ENCODE measurements around the gene SIN3B. TPM values are rescaled to one million over a fixed set of nuclear protein-coding genes. Genes with fewer than 3 reads are reported as not detected.

The SIN3B gene
- total RNA-seq, 1 donor, result 24.2 TPM

DNA sequence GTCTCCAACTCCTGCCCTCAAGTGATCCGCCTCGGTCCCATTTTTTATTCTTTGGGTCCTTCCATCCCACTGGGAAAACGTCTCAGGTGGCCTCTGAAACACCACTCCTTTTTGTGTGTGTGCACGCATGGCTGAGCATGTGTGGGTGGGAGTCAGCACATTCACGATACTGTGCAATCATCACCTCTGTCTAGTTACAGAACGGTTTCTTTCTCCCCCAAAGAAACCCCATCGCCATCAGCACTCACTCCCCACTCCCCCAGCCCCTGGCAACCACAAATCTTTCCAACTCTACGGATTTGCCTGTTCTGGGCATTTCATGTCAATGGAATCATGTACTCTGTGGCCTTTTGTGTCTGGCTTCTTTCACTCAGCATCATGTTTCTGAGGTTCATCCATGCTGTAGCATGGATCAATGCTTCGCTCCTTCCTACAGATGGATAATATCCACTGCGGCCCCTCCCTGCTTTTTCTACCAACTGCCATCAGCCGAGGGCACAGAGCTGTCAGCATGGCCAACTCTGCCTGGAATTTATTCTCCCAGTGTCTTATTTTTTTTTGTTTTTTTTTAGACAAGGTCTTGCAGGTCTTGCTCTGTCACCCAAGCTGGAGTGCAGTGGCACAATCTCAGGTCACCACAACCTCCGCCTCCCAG, 69.3 kb downstream of the SIN3B start:
- Histone ChIP-seq H3K36me3 (ENCODE audit: insufficient read depth, low read length) (no peaks in the 10 kb centered on the region), H3K4me3 (ENCODE audit: insufficient read depth, low read length) (no peak overlapping the region), H4K20me1 (ENCODE audit: insufficient read depth, low read length) (no peaks in the 10 kb centered on the region), H3K27me3 (ENCODE audit: insufficient read depth, low read length) (peaks cover 2% of the 10 kb centered on the region), H3K27ac (ENCODE audit: low read depth, low read length) (no peak overlapping the region), H3K4me2 (ENCODE audit: insufficient read depth, low read length) (no peak overlapping the region), H2AFZ (ENCODE audit: low read length) (no peak overlapping the region), H3K9me3 (ENCODE audit: low read depth, low read length) (no peaks in the 10 kb centered on the region), H3K4me1 (ENCODE audit: insufficient read depth, low read length) (no peaks in the 10 kb centered on the region), H3K79me2 (ENCODE audit: insufficient read depth, low read length) (no peaks in the 10 kb centered on the region)
- peak; percentile 65 for DNase-seq (ENCODE audit: insufficient read length, low spot score, missing footprints)
- TF ChIP-seq, protein P1, sequence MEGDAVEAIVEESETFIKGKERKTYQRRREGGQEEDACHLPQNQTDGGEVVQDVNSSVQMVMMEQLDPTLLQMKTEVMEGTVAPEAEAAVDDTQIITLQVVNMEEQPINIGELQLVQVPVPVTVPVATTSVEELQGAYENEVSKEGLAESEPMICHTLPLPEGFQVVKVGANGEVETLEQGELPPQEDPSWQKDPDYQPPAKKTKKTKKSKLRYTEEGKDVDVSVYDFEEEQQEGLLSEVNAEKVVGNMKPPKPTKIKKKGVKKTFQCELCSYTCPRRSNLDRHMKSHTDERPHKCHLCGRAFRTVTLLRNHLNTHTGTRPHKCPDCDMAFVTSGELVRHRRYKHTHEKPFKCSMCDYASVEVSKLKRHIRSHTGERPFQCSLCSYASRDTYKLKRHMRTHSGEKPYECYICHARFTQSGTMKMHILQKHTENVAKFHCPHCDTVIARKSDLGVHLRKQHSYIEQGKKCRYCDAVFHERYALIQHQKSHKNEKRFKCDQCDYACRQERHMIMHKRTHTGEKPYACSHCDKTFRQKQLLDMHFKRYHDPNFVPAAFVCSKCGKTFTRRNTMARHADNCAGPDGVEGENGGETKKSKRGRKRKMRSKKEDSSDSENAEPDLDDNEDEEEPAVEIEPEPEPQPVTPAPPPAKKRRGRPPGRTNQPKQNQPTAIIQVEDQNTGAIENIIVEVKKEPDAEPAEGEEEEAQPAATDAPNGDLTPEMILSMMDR (IDR thresholded peaks at IDR 0.05; ENCODE audit: extremely low read depth, low read depth, low read length), result no peak

DNA sequence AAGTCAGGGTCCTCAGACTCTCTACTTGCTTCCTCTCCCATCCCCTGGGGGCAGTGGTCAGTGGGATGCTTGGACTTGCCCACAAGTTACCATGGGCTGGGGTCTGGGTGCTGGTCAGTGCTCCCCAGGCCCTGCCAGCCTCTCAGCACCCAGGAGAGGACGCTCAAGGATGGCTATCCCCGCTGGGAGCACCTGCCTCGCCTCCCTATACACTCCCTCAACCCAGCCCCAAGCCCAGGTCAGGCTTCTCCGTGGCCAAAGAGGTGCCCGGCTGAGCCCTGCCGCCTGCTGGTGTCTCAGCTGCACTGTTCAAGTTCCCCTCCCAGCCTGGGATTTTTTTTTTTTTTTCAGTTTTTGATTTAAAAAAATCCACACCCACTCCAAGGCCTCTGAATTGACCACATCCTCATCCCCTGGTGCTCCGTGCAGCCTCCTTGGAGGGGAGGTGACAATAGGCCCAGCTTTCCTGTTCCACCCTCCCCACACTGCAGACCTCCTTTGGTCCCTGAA, 70.4 kb downstream of the SIN3B start:
- H3K9me3 ChIP-seq (ENCODE audit: low read depth, low read length), result no peaks in the 10 kb centered on the region
- no peak overlapping the region for H2AFZ ChIP-seq (ENCODE audit: low read length)
- no peak overlapping the region for H3K4me2 ChIP-seq (ENCODE audit: insufficient read depth, low read length)
- H4K20me1 ChIP-seq (ENCODE audit: insufficient read depth, low read length), result no peaks in the 10 kb centered on the region
- DNase-seq (ENCODE audit: insufficient read length, low spot score, missing footprints), result peak; percentile 98
- H3K79me2 ChIP-seq (ENCODE audit: insufficient read depth, low read length), result no peaks in the 10 kb centered on the region
- H3K27ac ChIP-seq (ENCODE audit: low read depth, low read length), result no peak overlapping the region
- H3K4me3 ChIP-seq (ENCODE audit: insufficient read depth, low read length), result no peak overlapping the region
- H3K4me1 ChIP-seq (ENCODE audit: insufficient read depth, low read length), result no peaks in the 10 kb centered on the region
- no peaks in the 10 kb centered on the region for H3K36me3 ChIP-seq (ENCODE audit: insufficient read depth, low read length)
- TF ChIP-seq, protein P1 (IDR thresholded peaks at IDR 0.05; ENCODE audit: extremely low read depth, low read depth, low read length), result peak; percentile 62
- H3K27me3 ChIP-seq (ENCODE audit: insufficient read depth, low read length), result peaks cover 2% of the 10 kb centered on the region

DNA sequence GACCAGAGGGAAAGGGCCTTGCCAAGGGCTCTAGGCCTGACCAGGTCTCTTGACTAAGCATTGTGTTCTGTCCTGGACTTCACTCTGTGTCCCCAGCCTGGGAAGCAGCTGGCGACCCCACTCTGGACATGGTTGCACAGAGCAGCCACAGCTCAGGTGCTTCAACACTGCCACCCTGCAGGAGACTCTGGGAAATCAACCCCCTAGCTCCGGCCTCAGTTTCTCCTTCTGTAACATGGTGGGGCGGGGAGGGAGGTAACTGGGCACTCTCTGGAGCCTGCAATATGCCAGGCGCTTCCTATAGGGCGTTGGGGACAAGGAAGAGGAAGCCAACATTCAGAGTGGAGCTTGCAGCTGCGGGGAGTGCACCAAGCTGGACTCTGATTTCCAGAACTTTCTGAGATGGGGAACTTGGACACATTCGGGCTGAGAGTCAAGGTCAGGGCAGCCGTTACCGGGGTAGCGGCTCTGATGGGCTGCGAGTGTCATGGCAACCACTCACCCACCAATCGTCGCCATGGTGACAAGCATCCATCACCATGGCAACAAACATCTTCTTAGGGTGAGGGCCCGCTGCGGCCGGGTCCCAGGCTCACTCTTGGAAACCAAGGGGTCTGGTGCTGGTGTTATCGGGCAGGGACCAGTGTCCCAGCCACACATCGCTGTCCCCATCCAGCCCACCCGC, 72.4 kb downstream of the SIN3B start:
- no peak overlapping the region for H2AFZ ChIP-seq (ENCODE audit: low read length)
- peak; percentile 62 for DNase-seq (ENCODE audit: insufficient read length, low spot score, missing footprints)
- TF ChIP-seq, protein P1 (IDR thresholded peaks at IDR 0.05; ENCODE audit: extremely low read depth, low read depth, low read length), result no peak
- no peaks in the 10 kb centered on the region for H3K27me3 ChIP-seq (ENCODE audit: insufficient read depth, low read length)
- no peaks in the 10 kb centered on the region for H3K4me1 ChIP-seq (ENCODE audit: insufficient read depth, low read length)
- H3K4me3 ChIP-seq (ENCODE audit: insufficient read depth, low read length), result no peak overlapping the region
- no peak overlapping the region for H3K4me2 ChIP-seq (ENCODE audit: insufficient read depth, low read length)
- no peaks in the 10 kb centered on the region for H4K20me1 ChIP-seq (ENCODE audit: insufficient read depth, low read length)
- no peak overlapping the region for H3K27ac ChIP-seq (ENCODE audit: low read depth, low read length)
- no peaks in the 10 kb centered on the region for H3K36me3 ChIP-seq (ENCODE audit: insufficient read depth, low read length)
- no peaks in the 10 kb centered on the region for H3K9me3 ChIP-seq (ENCODE audit: low read depth, low read length)
- H3K79me2 ChIP-seq (ENCODE audit: insufficient read depth, low read length), result no peaks in the 10 kb centered on the region

DNA sequence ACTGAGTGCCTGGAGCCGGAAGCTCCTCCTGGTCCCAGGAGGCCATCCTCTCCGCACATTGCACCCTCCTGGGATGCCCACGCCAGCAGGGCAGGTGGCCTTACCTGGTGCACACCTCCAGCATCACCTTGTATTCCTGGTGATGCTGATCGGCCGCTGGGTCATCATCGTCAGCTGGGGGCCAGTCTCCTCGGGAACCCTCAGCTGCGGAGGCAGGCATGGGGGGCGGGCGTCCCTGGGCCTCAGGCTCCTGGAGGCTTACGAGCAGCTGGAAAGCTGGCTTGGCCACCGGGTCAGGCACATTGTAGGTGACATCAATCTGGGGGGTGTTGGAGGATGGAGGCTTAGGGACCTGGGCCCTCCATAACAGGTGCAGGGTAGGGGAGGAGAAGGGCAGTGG, 73.3 kb downstream of the SIN3B start:
- Histone ChIP-seq H3K9me3 (ENCODE audit: low read depth, low read length) (no peaks in the 10 kb centered on the region), H2AFZ (ENCODE audit: low read length) (no peak overlapping the region), H3K4me2 (ENCODE audit: insufficient read depth, low read length) (no peak overlapping the region), H3K27me3 (ENCODE audit: insufficient read depth, low read length) (no peaks in the 10 kb centered on the region), H3K36me3 (ENCODE audit: insufficient read depth, low read length) (no peaks in the 10 kb centered on the region), H3K79me2 (ENCODE audit: insufficient read depth, low read length) (no peaks in the 10 kb centered on the region), H3K27ac (ENCODE audit: low read depth, low read length) (no peak overlapping the region), H4K20me1 (ENCODE audit: insufficient read depth, low read length) (no peaks in the 10 kb centered on the region), H3K4me1 (ENCODE audit: insufficient read depth, low read length) (no peaks in the 10 kb centered on the region), H3K4me3 (ENCODE audit: insufficient read depth, low read length) (no peak overlapping the region)
- peak; percentile 37 for DNase-seq (ENCODE audit: insufficient read length, low spot score, missing footprints)
- TF ChIP-seq, protein P1 (IDR thresholded peaks at IDR 0.05; ENCODE audit: extremely low read depth, low read depth, low read length), result no peak
